Kidney capillary endothelial cell (primary cell): ENCODE measurements around the gene DNM3.
"Not testable (repeated sequence)": the region's sequence is repeated elsewhere in the genome, so short reads cannot be mapped to it uniquely, and the experiment has no call there.

Source experiments
- DNase-seq: peaks from one replicate; pipeline ENCODE4 v3.0.0-alpha.2; 2018; ENCODE audit warnings: low spot score

DNM3 gene

GRCh38 chr1:172363852-172364251 is 522.6 kb downstream of the DNM3 start:
- DNase-seq: no peak

- DNase-seq: not testable (repeated sequence)
These were observed 530.3 kb downstream of the DNM3 start for GRCh38 chr1:172371646-172372045.

GRCh38 chr1:172373864-172374263 is 532.6 kb downstream of the DNM3 start:
- DNase-seq: no peak

- no peak for DNase-seq
These were observed 533.9 kb downstream of the DNM3 start for GRCh38 chr1:172375211-172375631.

- no peak for DNase-seq
These were observed 535.1 kb downstream of the DNM3 start for GRCh38 chr1:172376431-172376830.

GRCh38 chr1:172377565-172377964 is 536.3 kb downstream of the DNM3 start:
- no peak for DNase-seq

- no peak for DNase-seq
These were observed 536.9 kb downstream of the DNM3 start for GRCh38 chr1:172378109-172378760.

- DNase-seq: no peak
These were observed 539.3 kb downstream of the DNM3 start for GRCh38 chr1:172380441-172381244.

- DNase-seq: no peak
These were observed 540.6 kb downstream of the DNM3 start for GRCh38 chr1:172381946-172382345.

- no peak for DNase-seq
These were observed 541.1 kb downstream of the DNM3 start for GRCh38 chr1:172382406-172382805.

- no peak for DNase-seq
These were observed 541.7 kb downstream of the DNM3 start for GRCh38 chr1:172382990-172383389.

- DNase-seq: no peak
These were observed 542.2 kb downstream of the DNM3 start for GRCh38 chr1:172383536-172383935.

GRCh38 chr1:172384656-172385055 is 543.4 kb downstream of the DNM3 start:
- no peak for DNase-seq

- DNase-seq: no peak
These were observed 544.7 kb downstream of the DNM3 start for GRCh38 chr1:172386046-172386445.

- DNase-seq: no peak
These were observed 547.2 kb downstream of the DNM3 start for GRCh38 chr1:172388490-172388889.

GRCh38 chr1:172390301-172390682 is 549.0 kb downstream of the DNM3 start:
- DNase-seq: no peak

GRCh38 chr1:172390683-172391551 is 549.6 kb downstream of the DNM3 start:
- no peak for DNase-seq

GRCh38 chr1:172391976-172392375 is 550.7 kb downstream of the DNM3 start:
- no peak for DNase-seq

- no peak for DNase-seq
These were observed 552.1 kb downstream of the DNM3 start for GRCh38 chr1:172393354-172393753.

GRCh38 chr1:172394141-172394751 is 552.9 kb downstream of the DNM3 start:
- no peak for DNase-seq

- no peak for DNase-seq
These were observed 553.5 kb downstream of the DNM3 start for GRCh38 chr1:172394811-172395210.

GRCh38 chr1:172395576-172395975 is 554.3 kb downstream of the DNM3 start:
- no peak for DNase-seq
